Uterus (tissue), 4 donors: ENCODE measurements around the gene IFI16. TPM values are rescaled to one million over a fixed set of nuclear protein-coding genes. Genes with fewer than 3 reads are reported as not detected.

Source experiments
- DNase-seq, 2 donors: peaks; one replicate each; pipeline ENCODE4 v3.0.0-alpha.2; 2019 to 2020
- H3K27ac ChIP-seq, 2 donors: fragments of 200-600 bp; sonication (generic); 1 replicate in 1 of 2; 2 replicates in 1 of 2; pipeline ENCODE4 v1.5.1; 2016 to 2018
- H3K27me3 ChIP-seq, 2 donors: fragments of 200-600 bp; sonication (generic); one replicate each; pipeline ENCODE4 v1.5.1; 2018 to 2019; ENCODE audit warnings: control low read depth in 1 of 2
- H3K36me3 ChIP-seq, 2 donors: fragments of 200-600 bp; sonication (generic); one replicate each; pipeline ENCODE4 v1.5.1; 2019; ENCODE audit warnings: control low read depth in 1 of 2
- H3K4me1 ChIP-seq, 2 donors: fragments of 200-600 bp; sonication (generic); one replicate each; pipeline ENCODE4 v1.5.1; 2018 to 2019; ENCODE audit warnings: control low read depth in 1 of 2
- H3K4me3 ChIP-seq, 2 donors: fragments of 200-600 bp; sonication (generic); 1 replicate in 1 of 2; 2 replicates in 1 of 2; pipeline ENCODE4 v1.5.1; 2018 to 2019; ENCODE audit warnings: mild to moderate bottlenecking in 1 of 2
- H3K9me3 ChIP-seq, 2 donors: fragments of 200-600 bp; sonication (generic); one replicate each; pipeline ENCODE4 v1.5.1; 2019; ENCODE audit warnings: control low read depth in 1 of 2
- POLR2A ChIP-seq, 2 donors: fragments of 450-650 bp; IDR thresholded peaks; one replicate each; pipeline ENCODE4 v1.6.1; 2016; ENCODE audit warnings: antibody characterized with exemption in 2 of 2, mild to moderate bottlenecking in 1 of 2, moderate library complexity in 1 of 2
- intact Hi-C: fragments of 100-400 bp; cut with DNase I; formaldehyde crosslinking; loops from one replicate; pipeline ENCODE4 v1.15.1; 2023; ENCODE audit warnings: low total_unique reads
- total RNA-seq, 4 donors: library from RNA; depleted of rRNA in 3 of 4; stranded (reverse); fragments of >200 nt in 3 of 4; gene quantifications; one replicate each; pipeline versions ENCODE4 v1.1.0 to v1.2.4, GENCODE V29; 2014 to 2023
- TF ChIP-seq, protein P1 (sequence below), 4 experiments: fragments of 200-600 bp in 2 of 4; fragments of 450-650 bp in 2 of 4; sonication (generic) in 2 of 4; IDR thresholded peaks; one replicate each; pipeline ENCODE4 v1.5.1; 2016 to 2019; ENCODE audit warnings: antibody characterized with exemption in 4 of 4, mild to moderate bottlenecking in 2 of 4, moderate library complexity in 1 of 4
- donor health status: DM: yes; HTN: yes; CAD: no.

The IFI16 gene
- total RNA-seq, 4 donors from 2014 or later: 41.9 to 114 (median 59.8) TPM

- Histone ChIP-seq H3K27ac (peak overlapping the region; percentile 92 to 95), H3K36me3 (no peaks in the 10 kb centered on the region), H3K9me3 (no peaks in the 10 kb centered on the region), H3K4me3 (peak overlapping the region; percentile 49 to 56), H3K4me1 (no peaks in the 10 kb centered on the region), H3K27me3 (no peaks in the 10 kb centered on the region)
- peak in 1 of 2 donors; percentile 25 for TF ChIP-seq POLR2A (IDR thresholded peaks at IDR 0.05)
- TF ChIP-seq, protein P1, sequence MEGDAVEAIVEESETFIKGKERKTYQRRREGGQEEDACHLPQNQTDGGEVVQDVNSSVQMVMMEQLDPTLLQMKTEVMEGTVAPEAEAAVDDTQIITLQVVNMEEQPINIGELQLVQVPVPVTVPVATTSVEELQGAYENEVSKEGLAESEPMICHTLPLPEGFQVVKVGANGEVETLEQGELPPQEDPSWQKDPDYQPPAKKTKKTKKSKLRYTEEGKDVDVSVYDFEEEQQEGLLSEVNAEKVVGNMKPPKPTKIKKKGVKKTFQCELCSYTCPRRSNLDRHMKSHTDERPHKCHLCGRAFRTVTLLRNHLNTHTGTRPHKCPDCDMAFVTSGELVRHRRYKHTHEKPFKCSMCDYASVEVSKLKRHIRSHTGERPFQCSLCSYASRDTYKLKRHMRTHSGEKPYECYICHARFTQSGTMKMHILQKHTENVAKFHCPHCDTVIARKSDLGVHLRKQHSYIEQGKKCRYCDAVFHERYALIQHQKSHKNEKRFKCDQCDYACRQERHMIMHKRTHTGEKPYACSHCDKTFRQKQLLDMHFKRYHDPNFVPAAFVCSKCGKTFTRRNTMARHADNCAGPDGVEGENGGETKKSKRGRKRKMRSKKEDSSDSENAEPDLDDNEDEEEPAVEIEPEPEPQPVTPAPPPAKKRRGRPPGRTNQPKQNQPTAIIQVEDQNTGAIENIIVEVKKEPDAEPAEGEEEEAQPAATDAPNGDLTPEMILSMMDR (IDR thresholded peaks at IDR 0.05): peak; percentile 89 to 95 (median 91)
- DNase-seq: peak; percentile 62 to 70
- intact Hi-C loops: no loop called here
Observed at GRCh38 chr1:158998781-158999161, 10.9 kb upstream of the IFI16 start.

GRCh38 chr1:158999316-159000069, 10.2 kb upstream of the IFI16 start:
- peak overlapping the region; percentile 49 to 56 for H3K4me3 ChIP-seq
- DNase-seq: peak; percentile 87 to 96
- no peaks in the 10 kb centered on the region for H3K9me3 ChIP-seq
- TF ChIP-seq, protein P1 (IDR thresholded peaks at IDR 0.05): no peak
- TF ChIP-seq POLR2A (IDR thresholded peaks at IDR 0.05): peak; percentile 62 to 67
- no peaks in the 10 kb centered on the region for H3K4me1 ChIP-seq
- no peaks in the 10 kb centered on the region for H3K36me3 ChIP-seq
- H3K27ac ChIP-seq: peak overlapping the region; percentile 92 to 95
- no peaks in the 10 kb centered on the region for H3K27me3 ChIP-seq
- intact Hi-C loops: no loop called here

DNA sequence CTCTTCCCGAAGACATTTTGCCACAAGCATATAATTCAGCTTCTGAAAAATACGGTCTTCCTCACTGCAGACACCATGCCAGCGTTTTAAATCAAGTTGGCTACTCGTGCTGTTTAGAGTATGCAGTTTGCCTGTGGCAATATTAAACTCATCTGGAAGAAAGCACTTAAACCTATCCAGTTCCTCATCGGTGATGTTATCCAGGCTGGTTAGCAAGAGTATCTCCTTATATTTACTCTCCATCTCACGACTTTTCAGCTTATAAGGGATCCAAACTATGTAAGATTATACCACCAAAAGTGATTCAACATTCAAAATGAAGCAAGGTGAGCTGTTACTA, 9.7 kb upstream of the IFI16 start:
- Histone ChIP-seq H3K27ac (peak overlapping the region; percentile 92 to 95), H3K4me1 (no peaks in the 10 kb centered on the region), H3K4me3 (peak overlapping the region; percentile 49 to 56), H3K9me3 (no peaks in the 10 kb centered on the region), H3K36me3 (no peaks in the 10 kb centered on the region), H3K27me3 (no peaks in the 10 kb centered on the region)
- no peak for DNase-seq
- TF ChIP-seq, protein P1 (IDR thresholded peaks at IDR 0.05): no peak
- no peak for TF ChIP-seq POLR2A (IDR thresholded peaks at IDR 0.05)
- intact Hi-C loops: no loop called here

DNA sequence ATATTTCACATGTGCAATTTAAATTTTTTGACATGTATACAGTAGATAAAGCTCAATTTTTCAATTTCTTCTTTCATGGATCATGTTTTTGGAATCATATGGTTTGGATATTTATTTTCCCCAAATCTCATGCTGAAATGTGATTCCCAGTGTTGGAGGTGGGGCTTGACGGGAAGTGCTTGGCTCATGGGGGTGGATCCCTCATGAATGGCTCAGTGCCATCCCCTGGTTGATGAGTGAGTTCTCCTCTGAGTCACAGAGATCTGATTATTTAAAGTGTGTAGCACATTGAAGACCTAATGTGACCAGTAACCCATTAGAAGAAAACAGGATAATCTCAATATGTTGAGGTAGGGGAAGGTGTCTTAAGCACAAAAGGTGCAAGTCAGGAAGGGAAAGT, 9.1 kb upstream of the IFI16 start:
- intact Hi-C loops: no loop called here
- peak overlapping the region; percentile 92 to 95 for H3K27ac ChIP-seq
- peak overlapping the region; percentile 49 to 56 for H3K4me3 ChIP-seq
- TF ChIP-seq, protein P1 (IDR thresholded peaks at IDR 0.05): no peak
- peak in 1 of 2 donors; percentile 36 for TF ChIP-seq POLR2A (IDR thresholded peaks at IDR 0.05)
- no peaks in the 10 kb centered on the region for H3K36me3 ChIP-seq
- H3K27me3 ChIP-seq: no peaks in the 10 kb centered on the region
- peak; percentile 91 to 95 for DNase-seq
- H3K4me1 ChIP-seq: no peaks in the 10 kb centered on the region
- H3K9me3 ChIP-seq: no peaks in the 10 kb centered on the region

DNA sequence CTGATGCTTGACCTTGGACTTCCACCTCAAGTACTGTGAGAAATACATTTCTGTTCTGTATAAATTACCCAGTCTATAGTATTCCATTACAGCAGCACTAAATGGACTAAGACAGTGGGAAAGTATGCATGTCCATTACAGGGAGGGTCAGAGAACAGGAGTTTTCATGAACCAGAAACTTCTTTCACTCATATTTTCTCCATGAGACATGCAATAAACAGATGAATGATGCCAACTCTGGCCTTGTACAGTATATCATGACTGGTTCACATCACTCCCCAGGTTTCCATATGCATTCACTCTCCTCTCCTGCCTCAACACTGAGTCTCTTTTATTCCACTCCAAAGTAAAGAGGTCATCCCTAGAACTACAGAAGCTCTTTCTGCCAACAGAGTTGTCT, 4.5 kb upstream of the IFI16 start:
- Histone ChIP-seq H3K9me3 (no peaks in the 10 kb centered on the region), H3K4me1 (no peaks in the 10 kb centered on the region), H3K4me3 (no peak overlapping the region), H3K27me3 (no peaks in the 10 kb centered on the region), H3K36me3 (no peaks in the 10 kb centered on the region), H3K27ac (peak overlapping the region; percentile 50 to 53)
- intact Hi-C loops: no loop called here
- TF ChIP-seq, protein P1 (IDR thresholded peaks at IDR 0.05): no peak
- TF ChIP-seq POLR2A (IDR thresholded peaks at IDR 0.05): no peak
- DNase-seq: no peak
